Coronary artery (tissue), 2 donors: ENCODE data around the gene METRN.

Experiments used
- DNase-seq: peaks from one replicate; pipeline ENCODE4 v3.0.0-alpha.2; 2017; ENCODE audit warnings: low spot score
- H3K27ac ChIP-seq, 2 donors: fragments of 200-600 bp; sonication (generic); one replicate each; pipeline ENCODE4 v1.5.1; 2016 to 2019
- H3K4me3 ChIP-seq: fragments of 200-600 bp; sonication (generic); 2 replicates; pipeline ENCODE4 v1.5.1; 2016; ENCODE audit warnings: mild to moderate bottlenecking, moderate library complexity
- TF ChIP-seq, protein P1 (sequence below): fragments of 200-600 bp; sonication (generic); IDR thresholded peaks from one replicate; pipeline ENCODE4 v1.5.1; 2019; ENCODE audit warnings: antibody characterized with exemption

The METRN gene

DNA sequence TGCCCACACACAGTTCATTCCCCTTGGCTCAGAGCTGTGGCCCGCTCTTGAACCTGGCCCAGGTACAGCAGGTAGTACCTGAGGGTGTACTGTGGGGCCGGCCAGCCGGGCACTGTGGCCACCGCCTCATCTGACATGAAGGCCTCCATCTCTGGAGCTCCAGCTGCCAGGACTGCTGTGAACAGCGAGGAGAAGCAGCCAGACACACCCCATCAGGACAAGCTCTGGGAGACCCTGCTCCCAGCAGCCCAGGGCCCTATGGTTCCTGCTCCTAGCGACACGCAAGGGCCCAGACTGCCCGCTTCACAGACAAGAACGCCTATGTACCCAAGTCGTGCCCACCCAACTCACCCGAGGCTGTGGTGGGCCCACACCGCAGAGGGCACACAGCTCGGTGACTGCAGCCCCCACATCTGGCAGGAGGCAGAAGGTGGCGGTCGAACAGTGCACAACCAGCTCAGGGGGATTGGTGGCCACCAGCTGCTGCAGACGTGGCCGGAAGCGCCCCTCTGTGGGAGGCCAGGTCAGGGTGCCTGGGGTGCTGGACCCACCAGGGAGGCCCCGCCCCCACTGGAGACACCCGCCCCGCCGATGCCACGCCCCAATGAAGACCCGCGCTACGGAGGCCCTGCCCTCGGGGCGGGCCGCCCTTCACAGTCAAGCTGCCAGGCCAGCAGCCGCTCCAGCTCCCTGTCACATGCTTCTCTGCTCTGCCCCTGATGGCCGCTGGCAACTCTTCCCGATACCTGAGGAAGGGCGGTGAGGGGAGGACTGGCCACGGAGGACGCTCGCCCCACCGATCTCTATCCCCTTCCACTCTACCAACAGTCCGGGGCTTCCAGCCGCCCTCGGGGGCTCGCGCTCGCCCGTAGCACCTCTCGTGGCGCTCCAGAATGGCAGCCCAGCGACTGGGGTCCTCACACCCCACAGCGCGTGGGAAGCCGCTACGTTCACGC lies 35.8 kb upstream of the METRN start:
- DNase-seq = no peak

DNA sequence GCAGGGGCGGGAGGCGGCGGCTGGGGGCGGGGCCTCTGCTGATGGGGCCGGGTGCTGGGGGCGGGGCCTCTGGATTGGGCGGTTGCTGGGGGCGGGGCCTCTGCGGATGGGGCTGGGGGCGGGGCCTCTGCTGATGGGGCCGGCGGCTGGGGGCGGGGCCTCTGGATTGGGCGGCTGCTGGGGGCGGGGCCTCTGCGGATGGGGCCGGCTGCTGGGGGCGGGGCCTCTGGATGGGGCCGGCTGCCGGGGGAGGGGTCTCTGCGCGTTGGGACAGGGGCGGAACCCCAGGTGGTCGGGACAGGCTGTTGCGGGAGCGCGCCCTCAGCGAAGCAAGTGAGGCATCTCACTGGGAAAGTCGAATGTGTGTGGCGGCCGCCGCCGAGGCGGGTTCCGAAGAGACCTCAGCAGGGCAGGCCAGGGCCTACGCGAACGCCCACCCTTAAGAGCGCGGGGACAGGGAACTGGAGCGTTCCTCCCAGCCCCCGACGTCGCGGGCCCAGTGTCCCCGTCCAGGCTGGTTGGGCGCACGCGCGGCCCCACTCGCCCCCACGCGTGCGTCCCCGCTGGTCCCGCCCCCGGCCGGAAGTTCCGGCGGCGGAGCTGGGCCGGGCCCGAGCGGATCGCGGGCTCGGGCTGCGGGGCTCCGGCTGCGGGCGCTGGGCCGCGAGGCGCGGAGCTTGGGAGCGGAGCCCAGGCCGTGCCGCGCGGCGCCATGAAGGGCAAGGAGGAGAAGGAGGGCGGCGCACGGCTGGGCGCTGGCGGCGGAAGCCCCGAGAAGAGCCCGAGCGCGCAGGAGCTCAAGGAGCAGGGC lies 34.9 kb upstream of the METRN start, which contains the start of gene STUB1:
STUB1 (plus strand) TSS at position 597 of the 811 bp plus-strand sequence; CDS start at position 713, 116 bp downstream.
- peak within 1 kb of the TSS; percentile 73 to 98 for H3K27ac ChIP-seq
- DNase-seq = peak; percentile 91
- TF ChIP-seq, protein P1, sequence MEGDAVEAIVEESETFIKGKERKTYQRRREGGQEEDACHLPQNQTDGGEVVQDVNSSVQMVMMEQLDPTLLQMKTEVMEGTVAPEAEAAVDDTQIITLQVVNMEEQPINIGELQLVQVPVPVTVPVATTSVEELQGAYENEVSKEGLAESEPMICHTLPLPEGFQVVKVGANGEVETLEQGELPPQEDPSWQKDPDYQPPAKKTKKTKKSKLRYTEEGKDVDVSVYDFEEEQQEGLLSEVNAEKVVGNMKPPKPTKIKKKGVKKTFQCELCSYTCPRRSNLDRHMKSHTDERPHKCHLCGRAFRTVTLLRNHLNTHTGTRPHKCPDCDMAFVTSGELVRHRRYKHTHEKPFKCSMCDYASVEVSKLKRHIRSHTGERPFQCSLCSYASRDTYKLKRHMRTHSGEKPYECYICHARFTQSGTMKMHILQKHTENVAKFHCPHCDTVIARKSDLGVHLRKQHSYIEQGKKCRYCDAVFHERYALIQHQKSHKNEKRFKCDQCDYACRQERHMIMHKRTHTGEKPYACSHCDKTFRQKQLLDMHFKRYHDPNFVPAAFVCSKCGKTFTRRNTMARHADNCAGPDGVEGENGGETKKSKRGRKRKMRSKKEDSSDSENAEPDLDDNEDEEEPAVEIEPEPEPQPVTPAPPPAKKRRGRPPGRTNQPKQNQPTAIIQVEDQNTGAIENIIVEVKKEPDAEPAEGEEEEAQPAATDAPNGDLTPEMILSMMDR = no peak
- peak within 1 kb of the TSS; percentile 97 for H3K4me3 ChIP-seq

More for the DNA sequence above, 35.8 kb upstream of the METRN start:
- TF ChIP-seq, protein P1 = no peak
- peak overlapping the region; percentile 49 to 98 for H3K27ac ChIP-seq
- H3K4me3 ChIP-seq = peak overlapping the region; percentile 97

DNA sequence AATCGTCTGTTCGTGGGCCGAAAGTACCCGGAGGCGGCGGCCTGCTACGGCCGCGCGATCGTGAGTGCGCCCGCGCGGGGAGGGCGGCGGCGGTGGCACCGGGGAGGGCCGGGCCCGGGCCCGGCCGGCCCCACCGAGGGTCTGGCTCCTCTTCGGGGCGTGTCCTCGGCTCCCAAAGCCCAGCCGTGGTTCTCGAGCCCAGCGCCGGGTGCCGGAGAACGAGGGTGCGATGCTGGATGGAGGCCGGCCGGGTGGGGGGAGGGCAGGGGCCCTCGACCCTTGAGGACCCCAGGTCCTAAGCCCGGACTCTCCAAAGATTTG lies 34.3 kb upstream of the METRN start:
- Histone ChIP-seq H3K4me3 (peak overlapping the region; percentile 97), H3K27ac (peak overlapping the region; percentile 73 to 98)
- TF ChIP-seq, protein P1 = no peak
- no peak for DNase-seq

DNA sequence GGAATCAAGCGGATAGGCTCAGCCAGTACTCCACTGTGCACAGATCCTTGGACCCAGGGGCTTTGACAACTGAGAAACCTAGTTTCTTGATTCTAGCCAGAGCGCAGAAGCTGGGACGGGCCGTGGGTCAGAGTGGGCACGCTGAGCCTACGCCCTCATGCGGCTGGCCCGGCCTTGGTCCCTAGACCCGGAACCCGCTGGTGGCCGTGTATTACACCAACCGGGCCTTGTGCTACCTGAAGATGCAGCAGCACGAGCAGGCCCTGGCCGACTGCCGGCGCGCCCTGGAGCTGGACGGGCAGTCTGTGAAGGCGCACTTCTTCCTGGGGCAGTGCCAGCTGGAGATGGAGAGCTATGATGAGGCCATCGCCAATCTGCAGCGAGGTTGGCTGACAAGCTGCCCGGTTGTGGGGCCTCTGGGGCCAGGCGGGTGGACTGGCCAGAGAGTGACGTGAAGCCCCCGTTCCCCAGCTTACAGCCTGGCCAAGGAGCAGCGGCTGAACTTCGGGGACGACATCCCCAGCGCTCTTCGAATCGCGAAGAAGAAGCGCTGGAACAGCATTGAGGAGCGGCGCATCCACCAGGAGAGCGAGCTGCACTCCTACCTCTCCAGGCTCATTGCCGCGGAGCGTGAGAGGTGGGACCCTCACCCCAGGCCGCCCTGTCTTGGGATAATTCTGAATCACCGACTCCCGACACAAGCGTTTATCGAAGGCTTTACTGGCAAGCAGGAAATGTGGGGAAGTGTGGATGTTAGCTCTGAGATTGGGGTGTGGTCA lies 33.8 kb upstream of the METRN start:
- peak overlapping the region; percentile 73 to 98 for H3K27ac ChIP-seq
- no peak for DNase-seq
- TF ChIP-seq, protein P1 = no peak
- H3K4me3 ChIP-seq = peak overlapping the region; percentile 97

DNA sequence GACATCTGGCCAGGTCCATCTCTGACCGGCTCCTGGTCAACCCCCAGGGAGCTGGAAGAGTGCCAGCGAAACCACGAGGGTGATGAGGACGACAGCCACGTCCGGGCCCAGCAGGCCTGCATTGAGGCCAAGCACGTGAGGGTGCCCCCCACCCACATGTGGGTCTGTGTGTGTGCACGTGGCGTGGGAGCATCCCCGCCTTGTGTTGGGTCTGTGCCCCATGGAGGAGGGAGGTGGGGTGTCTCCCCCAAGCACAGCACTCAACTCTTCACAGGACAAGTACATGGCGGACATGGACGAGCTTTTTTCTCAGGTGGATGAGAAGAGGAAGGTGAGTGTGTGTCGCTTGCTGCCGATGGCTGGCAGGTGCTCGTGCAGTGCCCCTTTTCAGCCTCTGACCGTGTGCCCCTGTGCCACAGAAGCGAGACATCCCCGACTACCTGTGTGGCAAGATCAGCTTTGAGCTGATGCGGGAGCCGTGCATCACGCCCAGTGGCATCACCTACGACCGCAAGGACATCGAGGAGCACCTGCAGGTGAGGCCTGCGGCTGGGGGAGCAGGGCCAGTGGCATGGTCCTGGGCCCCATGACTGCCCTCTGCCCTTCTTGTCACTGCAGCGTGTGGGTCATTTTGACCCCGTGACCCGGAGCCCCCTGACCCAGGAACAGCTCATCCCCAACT lies 33.0 kb upstream of the METRN start:
- DNase-seq = no peak
- peak overlapping the region; percentile 97 for H3K4me3 ChIP-seq
- TF ChIP-seq, protein P1 = no peak
- H3K27ac ChIP-seq = no peak overlapping the region
